NCI-H128 (cell line): ENCODE data around the gene APC.

Experiments used
- DNase-seq: peaks from one replicate; lab custom pipeline; 2025; ENCODE audit not compliant: unreplicated experiment; lab: John Stamatoyannopoulos, UW

Gene APC

GRCh38 chr5:112892776-112893175 is 155.1 kb downstream of the APC start:
- no peak for DNase-seq

GRCh38 chr5:112895682-112896081 is 158.0 kb downstream of the APC start:
- DNase-seq, result no peak
